H9 (cell line): ENCODE measurements around the gene HMGA1. TPM values are rescaled to one million over a fixed set of nuclear protein-coding genes. Genes with fewer than 3 reads are reported as not detected.
A peak's percentile ranks its signal among the peaks of the same experiment; 100 is the strongest.

Experiments
- DNase-seq: peaks from one replicate; pipeline ENCODE4 v3.0.0-alpha.2; 2017
- H2AFZ ChIP-seq: one replicate; pipeline ENCODE4 v1.6.1; 2013; ENCODE audit warnings: mild to moderate bottlenecking, low read length, control low read depth, moderate library complexity
- H2AK5ac ChIP-seq: 2 replicates; pipeline ENCODE4 v1.6.1; 2013; ENCODE audit warnings: low read length, control low read depth, mixed read lengths; ENCODE audit not compliant: insufficient read length
- H2BK120ac ChIP-seq: one replicate; pipeline ENCODE4 v1.6.1; 2013; ENCODE audit warnings: low read depth, mild to moderate bottlenecking, low read length, control low read depth, inconsistent platforms; ENCODE audit not compliant: poor library complexity, severe bottlenecking
- H2BK12ac ChIP-seq: 2 replicates; pipeline ENCODE4 v1.6.1; 2013; ENCODE audit warnings: low read length, control low read depth, mixed read lengths, low read depth; ENCODE audit not compliant: insufficient read length
- H2BK15ac ChIP-seq: 2 replicates; pipeline ENCODE4 v1.6.1; 2013; ENCODE audit warnings: low read depth, low read length, control low read depth
- H2BK20ac ChIP-seq: one replicate; pipeline ENCODE4 v1.6.1; 2013; ENCODE audit warnings: low read depth, mild to moderate bottlenecking, low read length, control low read depth, inconsistent platforms; ENCODE audit not compliant: poor library complexity, severe bottlenecking
- H2BK5ac ChIP-seq: 2 replicates; pipeline ENCODE4 v1.6.1; 2013; ENCODE audit warnings: low read length, control low read depth, mixed read lengths; ENCODE audit not compliant: insufficient read length
- H3K14ac ChIP-seq: 2 replicates; pipeline ENCODE4 v1.6.1; 2013; ENCODE audit warnings: low read length, control low read depth; ENCODE audit not compliant: insufficient read depth
- H3K18ac ChIP-seq: 2 replicates; pipeline ENCODE4 v1.6.1; 2013; ENCODE audit warnings: low read depth, mild to moderate bottlenecking, mixed read lengths, low read length, control low read depth; ENCODE audit not compliant: insufficient read length
- H3K23ac ChIP-seq: 2 replicates; pipeline ENCODE4 v1.6.1; 2013; ENCODE audit warnings: low read length, control low read depth, mixed read lengths, low read depth; ENCODE audit not compliant: insufficient read length
- H3K23me2 ChIP-seq: 2 replicates; pipeline ENCODE4 v1.6.1; 2013; ENCODE audit warnings: low read depth, mild to moderate bottlenecking, mixed read lengths, low read length, control low read depth; ENCODE audit not compliant: insufficient read length, poor library complexity, severe bottlenecking
- H3K27ac ChIP-seq: 2 replicates; pipeline ENCODE4 v1.5.1; 2013; ENCODE audit warnings: low read length, control low read depth, mixed read lengths, low read depth; ENCODE audit not compliant: insufficient read length
- H3K27me3 ChIP-seq: 2 replicates; pipeline ENCODE4 v1.6.1; 2013; ENCODE audit warnings: low read length, control low read depth, inconsistent platforms; ENCODE audit not compliant: insufficient read depth
- H3K4ac ChIP-seq: 2 replicates; pipeline ENCODE4 v1.6.1; 2013; ENCODE audit warnings: low read depth, mild to moderate bottlenecking, control low read depth, inconsistent platforms, low read length, moderate library complexity
- H3K4me1 ChIP-seq: 2 replicates; pipeline ENCODE4 v1.6.1; 2013; ENCODE audit warnings: low read length, control low read depth, inconsistent platforms; ENCODE audit not compliant: insufficient read depth
- H3K4me2 ChIP-seq: 2 replicates; pipeline ENCODE4 v1.6.1; 2013; ENCODE audit warnings: low read length, control low read depth, mixed read lengths; ENCODE audit not compliant: insufficient read length, insufficient read depth
- H3K56ac ChIP-seq: 2 replicates; pipeline ENCODE4 v1.6.1; 2013; ENCODE audit warnings: low read depth, mild to moderate bottlenecking, mixed read lengths, low read length, control low read depth; ENCODE audit not compliant: insufficient read length
- H3K79me1 ChIP-seq: 2 replicates; pipeline ENCODE4 v1.6.1; 2013; ENCODE audit warnings: low read depth, mild to moderate bottlenecking, moderate library complexity, low read length, control low read depth, inconsistent platforms; ENCODE audit not compliant: insufficient read depth, poor library complexity, severe bottlenecking
- H3K79me2 ChIP-seq: 2 replicates; pipeline ENCODE4 v1.6.1; 2013; ENCODE audit warnings: low read length, control low read depth, inconsistent platforms; ENCODE audit not compliant: insufficient read depth
- H3K9ac ChIP-seq: 2 replicates; pipeline ENCODE4 v1.6.1; 2013; ENCODE audit warnings: low read length, control low read depth, mixed read lengths; ENCODE audit not compliant: insufficient read length; ENCODE audit errors: extremely low read depth
- H3K9me3 ChIP-seq: one replicate; pipeline ENCODE4 v1.6.1; 2013; ENCODE audit warnings: low read depth, low read length, inconsistent platforms; ENCODE audit not compliant: control insufficient read depth
- H3T11ph ChIP-seq: one replicate; pipeline ENCODE4 v1.6.1; 2013; ENCODE audit warnings: mild to moderate bottlenecking, low read length, control low read depth, inconsistent platforms
- H4K20me1 ChIP-seq: one replicate; pipeline ENCODE4 v1.6.1; 2013; ENCODE audit not compliant: control insufficient read depth, insufficient read length, insufficient read depth
- H4K5ac ChIP-seq: 2 replicates; pipeline ENCODE4 v1.6.1; 2013; ENCODE audit warnings: low read depth, mild to moderate bottlenecking, mixed read lengths, low read length, control low read depth; ENCODE audit not compliant: insufficient read length
- H4K8ac ChIP-seq: replicated peaks from 2 replicates; pipeline ENCODE4 v1.6.1; 2013; ENCODE audit warnings: low read length, control low read depth, mixed read lengths, low read depth; ENCODE audit not compliant: insufficient read length
- H4K91ac ChIP-seq: 2 replicates; pipeline ENCODE4 v1.6.1; 2013; ENCODE audit warnings: low read depth, mild to moderate bottlenecking, moderate library complexity, mixed read lengths, low read length, control low read depth; ENCODE audit not compliant: insufficient read length
- H3K27ac Mint-ChIP-seq, 3 experiments: 2 replicates in 2 of 3; 3 replicates in 1 of 3; pipeline ENCODE4 v1.8.0; 2020 to 2021; ENCODE audit warnings: mixed read lengths in 3 of 3, mild to moderate bottlenecking in 1 of 3, moderate library complexity in 1 of 3
- H3K27me3 Mint-ChIP-seq: 2 replicates; pipeline ENCODE4 v1.8.0; 2021; ENCODE audit warnings: low read depth, mild to moderate bottlenecking, moderate library complexity, mixed read lengths
- H3K36me3 Mint-ChIP-seq, 3 experiments: 2 replicates in 2 of 3; 3 replicates in 1 of 3; pipeline ENCODE4 v1.8.0; 2020 to 2021; ENCODE audit warnings: low read depth in 3 of 3, mixed read lengths in 3 of 3; ENCODE audit not compliant: insufficient read depth in 1 of 3
- H3K4me1 Mint-ChIP-seq, 2 experiments: 2 replicates each; pipeline ENCODE4 v1.8.0; 2020; ENCODE audit warnings: mixed read lengths in 2 of 2
- H3K4me3 Mint-ChIP-seq, 2 experiments: 2 replicates in 1 of 2; 3 replicates in 1 of 2; pipeline ENCODE4 v1.8.0; 2020 to 2021; ENCODE audit warnings: mild to moderate bottlenecking in 2 of 2, mixed read lengths in 2 of 2, moderate library complexity in 1 of 2
- H3K9me3 Mint-ChIP-seq, 2 experiments: 2 replicates in 1 of 2; 3 replicates in 1 of 2; pipeline ENCODE4 v1.8.0; 2020; ENCODE audit warnings: mild to moderate bottlenecking in 2 of 2, mixed read lengths in 2 of 2, moderate library complexity in 1 of 2
- CTCF ChIP-seq: fragments of 200-600 bp; sonication (generic); conservative IDR thresholded peaks from 3 replicates; pipeline ENCODE4 v1.8.0; 2021; ENCODE audit warnings: antibody characterized with exemption, mild to moderate bottlenecking
- WGBS: extraction: QIAGEN DNeasy Blood & Tissue Kit; methylation state at CpG from one replicate; pipeline ENCODE4 v1.1.7; 2013; ENCODE audit warnings: missing lambda C conversion rate, low lambda C conversion rate, mixed read lengths; ENCODE audit not compliant: insufficient read length; ENCODE audit errors: extremely low coverage; 5-methylcytosine and 5-hydroxymethylcytosine counted together
- total RNA-seq: library from RNA; stranded (reverse); gene quantifications from 2 replicates; pipeline ENCODE4 v1.2.1, GENCODE V29; 2021

The HMGA1 gene
- total RNA-seq, 1 experiment from 2014 or later, result 2,116 TPM

DNA sequence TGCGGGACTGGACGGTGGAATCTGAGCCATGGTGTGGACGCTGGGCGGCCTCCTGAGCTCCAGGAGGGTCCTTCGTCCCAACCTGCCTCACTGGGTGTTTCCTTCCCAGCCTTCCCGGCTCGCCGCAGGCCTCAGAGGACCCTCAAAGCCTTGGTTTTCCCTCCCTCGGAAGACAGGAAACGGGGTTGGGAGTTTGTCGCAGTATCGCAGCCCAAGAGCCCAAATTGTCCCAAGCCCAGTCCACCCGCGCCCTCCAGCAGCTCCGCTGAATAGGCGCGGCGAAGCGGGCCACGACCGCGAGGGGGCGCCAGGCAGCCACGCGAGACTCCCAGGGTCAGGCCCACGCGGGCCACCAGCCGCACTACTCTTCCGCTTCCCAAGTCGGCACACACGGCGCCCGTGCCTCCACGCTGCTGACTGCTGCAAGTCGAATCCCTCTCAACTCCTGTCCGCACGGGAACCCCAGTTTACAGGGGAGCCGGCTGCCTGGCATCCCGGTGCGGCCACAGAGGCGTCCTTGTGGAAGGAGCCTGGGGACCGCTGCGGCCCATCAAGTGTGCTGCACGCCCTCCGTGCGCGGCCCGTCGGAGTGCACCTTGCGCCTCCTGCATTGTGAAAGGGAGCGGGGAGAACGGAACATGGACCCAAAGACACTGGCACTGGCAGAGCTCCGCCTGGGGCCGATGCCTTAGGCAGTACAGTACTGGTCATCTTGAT lies 40.4 kb upstream of the HMGA1 start:
- Histone ChIP-seq H3K23ac (no peak overlapping the region), H2BK5ac (no peak overlapping the region), H3T11ph (no peak overlapping the region), H3K23me2 (no peaks in the 10 kb centered on the region), H3K4ac (no peak overlapping the region), H2AK5ac (no peak overlapping the region), H4K20me1 (no peaks in the 10 kb centered on the region), H3K79me2 (no peaks in the 10 kb centered on the region), H4K8ac (no peak overlapping the region), H3K56ac (no peak overlapping the region), H2BK12ac (no peak overlapping the region), H4K5ac (no peak overlapping the region), H3K27ac (no peak overlapping the region), H2AFZ (no peak overlapping the region), H2BK120ac (no peak overlapping the region), H3K18ac (no peak overlapping the region), H3K14ac (peak overlapping the region; percentile 14), H4K91ac (no peak overlapping the region), H3K4me2 (peak overlapping the region; percentile 7), H3K9me3 (no peaks in the 10 kb centered on the region), H2BK20ac (no peak overlapping the region), H3K9ac (no peak overlapping the region), H2BK15ac (no peak overlapping the region), H3K4me1 (peaks cover 3% of the 10 kb centered on the region; the same call in 1 of the 2 replicates), H3K79me1 (no peaks in the 10 kb centered on the region), H3K27me3 (no peaks in the 10 kb centered on the region)
- WGBS, result no CpG with 5 or more reads among the region's 54 CpGs
- peak; percentile 95 for TF ChIP-seq CTCF
- peaks cover 17 to 19% of the 10 kb centered on the region in 2 experiments for H3K4me1 Mint-ChIP-seq
- no peak overlapping the region; a peak in 2 of 7 replicates for H3K27ac Mint-ChIP-seq
- peaks cover 0 to 7% (median under 1%) of the 10 kb centered on the region in 3 experiments; a peak in 1 of 7 replicates for H3K36me3 Mint-ChIP-seq
- H3K27me3 Mint-ChIP-seq, result peaks cover 13% of the 10 kb centered on the region
- peaks cover 0 to 8% of the 10 kb centered on the region in 2 experiments; a peak in 2 of 5 replicates for H3K9me3 Mint-ChIP-seq
- peak; percentile 74 for DNase-seq
- H3K4me3 Mint-ChIP-seq, result peak overlapping the region in 1 of 2 experiments; percentile 24; a peak in 3 of 5 replicates
